ES-I3 (cell line): Measurements from ENCODE around the gene INPP5K.

ENCODE experiments used
- H3K36me3 ChIP-seq: 2 replicates; pipeline ENCODE4 v1.6.1; 2013; ENCODE audit warnings: mild to moderate bottlenecking, low read length, control low read depth, moderate library complexity; ENCODE audit not compliant: insufficient read depth
- H3K4me1 ChIP-seq: 2 replicates; pipeline ENCODE4 v1.6.1; 2013; ENCODE audit warnings: mild to moderate bottlenecking, control low read depth, low read length; ENCODE audit not compliant: insufficient read depth
- H3K9ac ChIP-seq: 2 replicates; pipeline ENCODE4 v1.6.1; 2013; ENCODE audit warnings: low read depth, mild to moderate bottlenecking, low read length, moderate library complexity
- H3K9me3 ChIP-seq: 2 replicates; pipeline ENCODE4 v1.6.1; 2013; ENCODE audit warnings: mild to moderate bottlenecking, low read length, moderate library complexity; ENCODE audit not compliant: control insufficient read depth, insufficient read depth

INPP5K gene

DNA sequence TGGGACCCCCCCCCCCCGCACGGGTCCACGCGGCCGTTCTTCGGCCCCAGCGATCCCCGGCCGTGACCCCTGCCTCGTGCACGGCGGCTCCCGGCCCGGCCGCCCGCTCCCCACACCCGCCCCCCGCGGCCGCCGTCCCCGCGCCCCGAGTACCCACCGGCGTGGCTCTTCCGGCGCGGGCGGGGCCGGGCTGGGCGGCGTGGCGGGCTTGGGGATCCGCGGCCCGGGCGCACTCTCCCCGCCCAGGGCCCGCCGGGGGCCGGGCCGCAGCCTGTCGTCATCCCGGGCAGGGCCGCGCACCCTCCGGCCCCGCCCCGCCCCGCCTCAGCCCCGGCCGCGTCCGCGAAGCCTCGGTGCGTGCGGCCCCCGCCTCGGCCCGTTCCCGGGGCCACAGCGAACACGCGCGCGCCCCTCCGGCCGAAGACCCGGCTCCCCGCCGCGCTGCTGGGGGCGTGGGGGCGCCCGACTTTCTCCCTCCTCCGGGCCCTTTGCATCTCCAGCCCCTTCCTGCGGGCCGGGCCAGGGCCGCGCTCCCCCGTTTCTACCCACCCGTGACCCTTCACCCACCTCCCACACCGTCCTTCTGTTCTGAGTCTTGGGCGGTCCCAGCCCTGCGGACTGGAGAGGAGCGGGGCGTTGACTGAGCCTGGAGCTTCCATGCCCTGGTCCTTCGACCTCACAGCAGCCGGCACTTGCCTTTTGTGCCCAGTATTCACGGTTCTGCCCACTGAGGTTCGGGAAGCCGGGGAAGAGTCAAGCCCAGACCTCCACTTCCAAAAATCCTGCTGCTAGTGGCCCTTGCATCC is 24.8 kb downstream of the INPP5K start:
- no peaks in the 10 kb centered on the region; the same call in 1 of the 2 replicates for H3K36me3 ChIP-seq
- H3K9me3 ChIP-seq = no peaks in the 10 kb centered on the region
- peak overlapping the region; percentile 78 for H3K9ac ChIP-seq
- peaks cover 25% of the 10 kb centered on the region; the same call in 1 of the 2 replicates for H3K4me1 ChIP-seq

DNA sequence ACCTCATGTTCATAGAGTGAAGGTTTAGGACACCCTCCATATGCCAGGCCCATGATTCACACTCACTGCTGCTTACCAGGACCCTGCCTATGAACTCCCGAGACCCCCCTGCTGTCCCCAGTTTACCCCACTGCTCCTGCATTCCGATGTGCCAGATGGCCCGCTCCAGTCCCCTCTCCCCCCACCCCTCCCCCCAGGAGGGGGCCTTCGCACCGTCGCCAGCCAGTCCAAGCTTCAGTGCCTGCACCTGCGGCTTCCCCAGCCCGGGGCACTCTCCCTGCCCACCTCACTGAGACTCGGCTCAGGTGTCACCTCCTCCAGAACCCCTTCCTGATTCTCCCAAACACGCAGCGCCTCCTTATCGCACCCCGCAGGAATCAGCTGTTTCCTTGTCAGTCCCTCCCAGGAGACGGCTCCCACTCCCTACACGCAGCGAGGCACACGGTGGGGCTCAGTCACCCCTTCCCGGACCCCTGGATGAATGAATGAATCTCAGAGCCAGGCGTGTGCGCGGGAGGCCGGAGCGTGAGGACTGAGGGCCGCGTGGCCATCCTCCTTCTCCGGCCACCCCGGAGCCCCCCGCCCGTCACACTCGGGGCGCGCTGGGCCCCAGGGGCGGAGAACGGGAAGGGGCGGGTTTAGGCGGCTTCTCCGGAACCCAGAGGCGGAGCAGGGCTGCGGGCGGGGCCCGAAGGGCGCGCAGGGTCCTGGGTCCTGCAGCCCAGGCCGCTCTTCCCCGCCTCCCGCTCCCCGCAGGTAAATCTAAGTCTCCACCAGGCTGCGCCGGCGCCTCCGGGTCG is 25.6 kb downstream of the INPP5K start:
- Histone ChIP-seq H3K9ac (peak overlapping the region; percentile 78), H3K9me3 (no peaks in the 10 kb centered on the region), H3K36me3 (no peaks in the 10 kb centered on the region), H3K4me1 (peaks cover 25% of the 10 kb centered on the region; the same call in 1 of the 2 replicates)

DNA sequence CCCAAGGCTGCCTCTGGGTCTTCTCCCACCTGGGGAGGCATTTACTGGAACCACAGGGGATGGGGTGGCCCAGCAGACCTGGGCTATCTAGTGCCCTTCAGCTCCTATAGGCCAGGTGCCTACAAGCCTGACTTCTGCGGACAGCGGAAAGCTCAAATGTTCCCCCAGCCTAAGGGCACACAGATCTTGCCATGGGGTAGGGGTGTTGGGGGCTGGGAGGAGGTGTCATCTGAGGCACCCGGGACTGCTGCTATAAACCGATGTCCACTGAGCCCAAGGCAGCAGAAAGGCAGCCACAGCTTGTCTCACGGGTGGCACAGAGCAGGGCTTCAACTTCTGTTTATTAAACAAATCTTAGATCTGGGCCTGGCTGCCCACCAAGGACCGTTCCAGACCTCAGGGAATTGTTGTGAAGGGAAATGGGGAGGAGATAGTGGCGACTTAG is 27.6 kb downstream of the INPP5K start:
- peaks cover 25% of the 10 kb centered on the region; the same call in 1 of the 2 replicates for H3K4me1 ChIP-seq
- no peaks in the 10 kb centered on the region for H3K36me3 ChIP-seq
- H3K9ac ChIP-seq = peak overlapping the region; percentile 76; the same call in 1 of the 2 replicates
- H3K9me3 ChIP-seq = no peaks in the 10 kb centered on the region

DNA sequence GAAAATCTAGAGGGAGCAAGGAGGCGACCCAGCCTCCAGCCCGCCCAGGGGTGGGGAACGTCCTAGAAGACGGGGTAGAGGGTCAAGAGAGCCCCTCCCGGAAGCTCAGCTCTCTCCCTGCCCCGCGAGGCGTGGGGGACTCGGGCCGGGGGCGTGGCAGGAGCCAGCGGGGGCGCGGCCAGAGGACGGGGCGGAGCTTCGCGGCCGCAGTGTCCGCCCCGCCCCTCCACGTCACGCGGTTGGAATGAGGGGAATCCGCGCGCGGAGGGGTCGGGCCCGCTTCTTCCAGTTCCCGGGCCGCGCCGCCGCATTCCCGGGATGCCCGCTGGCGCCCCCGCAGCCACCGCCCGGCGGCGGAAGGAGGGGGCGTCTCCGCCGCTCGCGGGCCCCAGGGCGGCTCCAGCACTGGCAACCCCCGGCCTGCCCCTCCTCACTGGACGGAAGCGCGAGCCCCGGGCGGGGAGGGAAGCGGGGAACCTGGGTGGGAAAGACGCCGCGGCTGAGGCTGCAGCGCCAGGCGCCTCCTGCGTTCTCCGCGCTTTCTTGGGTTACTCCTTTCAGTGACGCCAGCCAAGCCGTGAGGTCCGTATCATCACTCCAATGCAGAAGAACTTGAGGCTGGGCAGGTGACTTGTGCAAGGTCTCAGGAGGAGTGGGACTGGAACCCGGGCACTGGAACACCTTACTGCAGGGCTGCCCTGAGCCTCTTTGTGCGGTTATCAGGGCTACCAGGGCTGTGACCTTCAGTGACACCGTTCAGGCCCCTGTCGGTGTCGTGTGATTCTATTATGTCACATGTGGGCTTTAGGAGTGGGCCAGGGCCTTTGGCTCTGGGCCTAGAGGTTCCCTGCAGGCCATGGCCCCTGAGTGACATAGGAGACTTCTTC is 28.2 kb downstream of the INPP5K start:
- H3K9me3 ChIP-seq = no peaks in the 10 kb centered on the region
- peaks cover 21% of the 10 kb centered on the region; the same call in 1 of the 2 replicates for H3K4me1 ChIP-seq
- H3K9ac ChIP-seq = peak overlapping the region; percentile 76
- no peaks in the 10 kb centered on the region for H3K36me3 ChIP-seq

DNA sequence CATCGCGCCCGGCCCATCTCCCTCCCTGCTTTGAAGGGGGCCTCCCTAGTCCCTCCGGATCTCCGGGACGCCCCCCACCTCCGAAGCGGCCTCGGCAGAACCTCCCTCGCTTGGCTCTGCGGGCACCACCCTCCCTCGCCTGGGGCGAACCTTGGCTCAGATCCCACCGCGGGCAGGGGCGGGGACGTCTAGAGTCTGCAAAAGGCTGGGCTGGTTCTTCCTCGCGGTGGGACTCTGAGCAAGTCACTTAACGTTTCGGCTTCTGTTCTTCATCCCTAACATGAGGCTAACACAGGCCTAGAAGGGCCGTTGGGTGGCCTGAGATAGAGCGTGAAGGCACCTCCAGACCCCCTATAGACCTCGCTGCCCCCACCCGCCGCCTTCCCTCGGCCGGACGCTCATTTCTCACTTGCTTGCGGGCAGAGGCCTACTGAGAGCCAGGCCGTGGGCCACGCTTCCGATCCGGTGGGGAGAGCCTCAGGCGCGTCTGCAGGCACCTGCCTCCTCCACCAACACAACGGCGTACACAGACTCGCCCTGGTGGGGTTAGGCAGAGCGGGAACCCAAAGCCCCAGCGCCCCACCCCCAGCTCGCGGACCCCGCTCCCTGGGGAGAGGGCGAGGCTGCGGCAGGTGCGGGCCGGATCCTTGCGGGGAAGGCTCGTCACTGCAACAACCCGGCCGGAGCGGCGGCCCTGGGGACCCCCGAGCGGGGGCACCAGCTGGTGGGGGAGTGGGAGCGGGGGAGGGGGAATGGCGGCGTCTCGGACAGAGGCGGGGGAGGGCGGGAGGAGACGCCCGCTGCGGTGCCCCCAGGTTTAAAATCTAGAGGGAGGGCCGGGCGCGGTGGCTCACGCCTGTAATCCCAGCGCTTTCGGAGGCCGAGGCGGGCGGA is 29.4 kb downstream of the INPP5K start:
- no peaks in the 10 kb centered on the region; the same call in none of the 2 replicates for H3K36me3 ChIP-seq
- peak overlapping the region; percentile 76 for H3K9ac ChIP-seq
- peaks cover 16% of the 10 kb centered on the region; the same call in 1 of the 2 replicates for H3K4me1 ChIP-seq
- no peaks in the 10 kb centered on the region for H3K9me3 ChIP-seq

DNA sequence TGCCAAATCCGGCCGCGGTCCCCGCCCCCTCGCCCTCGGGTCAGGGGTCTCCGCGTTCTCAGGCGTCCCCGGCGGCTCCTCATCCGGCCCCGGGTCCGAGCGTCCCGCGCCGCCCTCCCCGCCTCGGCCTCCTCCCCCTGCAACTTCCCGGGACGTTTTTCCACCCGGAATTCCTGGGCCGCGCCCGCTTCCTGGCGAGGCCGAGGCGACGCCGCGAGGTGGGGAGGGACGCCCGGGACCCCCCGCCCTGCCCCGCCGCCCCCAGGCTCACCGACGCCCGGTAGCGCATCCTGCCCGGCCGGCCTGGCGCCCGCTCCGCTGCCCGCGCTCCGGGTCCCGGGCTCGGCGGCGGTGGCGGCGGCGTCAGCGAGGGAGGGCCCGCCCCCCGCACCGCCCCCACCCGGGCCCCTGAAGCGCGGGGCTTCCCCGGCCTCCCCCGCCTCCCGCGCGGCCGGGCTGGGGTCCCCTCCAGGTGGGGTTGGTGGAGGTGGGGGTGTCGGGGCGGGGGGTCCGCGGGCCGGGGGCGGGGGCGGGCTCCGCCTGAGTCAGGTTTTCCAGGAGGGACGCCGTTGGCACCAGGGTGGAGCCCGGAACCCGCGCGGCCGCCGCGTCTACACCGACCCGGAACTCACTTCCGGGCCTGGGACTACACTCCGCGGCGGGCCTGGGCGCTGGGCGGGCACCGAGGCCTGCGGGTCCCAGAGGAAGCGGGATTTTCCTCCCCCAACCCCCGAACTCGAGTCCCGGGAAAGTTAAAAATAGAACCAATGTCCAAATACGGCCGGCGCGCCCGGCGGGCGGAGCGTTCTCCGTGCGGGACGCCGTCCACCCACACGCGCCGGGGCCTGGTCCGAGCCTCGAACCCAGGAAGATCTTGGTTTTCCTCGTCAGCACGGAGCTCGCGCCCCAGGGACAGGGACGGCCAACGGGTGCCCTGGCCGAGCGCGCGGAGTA is 30.7 kb downstream of the INPP5K start:
- Histone ChIP-seq H3K4me1 (peaks cover 16% of the 10 kb centered on the region; the same call in 1 of the 2 replicates), H3K36me3 (peaks cover 3% of the 10 kb centered on the region), H3K9me3 (no peaks in the 10 kb centered on the region), H3K9ac (peak overlapping the region; percentile 78)

DNA sequence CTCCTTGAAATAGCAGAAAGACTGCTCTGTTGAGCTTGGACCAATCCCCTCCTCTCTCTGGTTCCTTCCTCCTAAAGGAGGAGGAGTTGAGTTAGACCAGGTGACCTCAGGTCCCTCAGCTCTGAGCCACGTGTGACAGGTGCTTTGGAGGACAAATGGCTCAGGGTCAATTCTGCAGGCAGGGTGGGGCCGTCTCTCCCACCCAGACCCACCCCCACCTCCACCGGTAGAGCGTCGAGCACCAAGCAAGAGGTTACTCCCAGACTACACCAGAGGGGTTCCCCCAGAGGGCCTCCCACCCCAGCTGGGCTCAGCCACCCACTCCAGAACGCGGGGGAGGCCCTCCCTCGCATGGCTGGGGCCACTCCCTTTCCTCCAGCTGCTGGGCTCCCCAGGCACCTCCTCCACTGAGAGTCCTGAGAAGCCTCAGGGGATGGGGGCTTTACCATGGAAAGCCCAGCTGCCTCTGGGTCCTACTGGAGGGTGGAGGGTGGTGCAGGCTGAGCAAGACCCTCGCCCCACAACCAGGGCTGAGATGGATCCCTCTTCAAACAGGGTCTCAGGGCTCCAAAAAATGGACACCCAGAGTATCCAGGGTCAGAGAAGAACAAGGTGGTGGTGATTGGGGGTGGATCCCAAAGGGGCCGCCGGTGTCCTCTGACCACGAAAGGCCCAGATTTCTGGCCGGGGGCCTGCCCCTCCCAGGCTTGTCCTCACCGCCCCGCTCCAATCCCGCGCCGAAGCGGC is 31.6 kb downstream of the INPP5K start:
- peak overlapping the region; percentile 62 for H3K9ac ChIP-seq
- peaks cover 7% of the 10 kb centered on the region for H3K36me3 ChIP-seq
- H3K4me1 ChIP-seq = peaks cover 13% of the 10 kb centered on the region; the same call in 1 of the 2 replicates
- no peaks in the 10 kb centered on the region for H3K9me3 ChIP-seq

DNA sequence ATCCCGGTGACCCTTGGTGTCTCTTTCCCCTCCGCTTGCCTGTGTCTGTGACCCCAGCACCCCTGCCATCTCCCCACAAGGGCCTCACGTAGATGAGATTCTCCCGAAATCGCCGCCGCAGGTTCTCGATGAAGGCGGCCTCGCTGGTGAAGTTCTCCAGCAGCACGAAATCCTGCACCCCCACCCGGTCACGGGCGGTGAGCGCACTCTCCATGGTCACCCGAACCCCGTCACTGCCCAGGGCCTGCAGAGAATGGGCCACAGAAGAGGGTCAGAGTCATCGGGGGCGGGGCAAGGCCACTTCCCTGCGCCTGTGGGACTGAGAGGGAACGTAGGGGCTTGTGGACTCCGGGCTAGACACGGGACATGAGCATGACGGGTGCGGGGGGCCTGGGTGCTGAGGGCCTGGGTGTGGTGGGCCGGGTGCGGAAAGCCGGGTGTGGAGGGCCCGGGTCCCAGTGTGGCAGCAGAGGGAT is 32.3 kb downstream of the INPP5K start:
- Histone ChIP-seq H3K9ac (no peak overlapping the region), H3K9me3 (no peaks in the 10 kb centered on the region), H3K36me3 (peaks cover 7% of the 10 kb centered on the region), H3K4me1 (peaks cover 8% of the 10 kb centered on the region; the same call in 1 of the 2 replicates)

DNA sequence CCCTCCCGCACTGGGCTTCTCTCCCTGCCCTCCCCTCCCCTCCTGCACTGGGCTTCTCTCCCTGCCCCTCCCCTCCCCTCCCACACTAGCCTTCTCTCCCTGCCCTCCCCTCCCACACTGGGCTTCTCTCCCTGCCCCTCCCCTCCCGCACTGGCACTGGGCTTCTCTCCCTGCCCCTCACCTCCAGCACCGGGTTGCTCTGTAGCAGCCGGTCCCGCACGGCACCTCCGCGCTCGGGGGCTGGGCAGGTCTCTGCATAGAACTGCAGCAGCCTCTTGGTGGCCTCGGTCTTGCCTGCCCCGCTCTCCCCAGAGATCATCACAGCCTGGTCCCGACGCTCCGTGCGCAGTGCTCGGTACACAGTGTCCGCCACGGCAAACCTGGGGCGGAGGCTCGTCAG is 33.7 kb downstream of the INPP5K start:
- no peaks in the 10 kb centered on the region for H3K9me3 ChIP-seq
- peaks cover 7% of the 10 kb centered on the region for H3K36me3 ChIP-seq

DNA sequence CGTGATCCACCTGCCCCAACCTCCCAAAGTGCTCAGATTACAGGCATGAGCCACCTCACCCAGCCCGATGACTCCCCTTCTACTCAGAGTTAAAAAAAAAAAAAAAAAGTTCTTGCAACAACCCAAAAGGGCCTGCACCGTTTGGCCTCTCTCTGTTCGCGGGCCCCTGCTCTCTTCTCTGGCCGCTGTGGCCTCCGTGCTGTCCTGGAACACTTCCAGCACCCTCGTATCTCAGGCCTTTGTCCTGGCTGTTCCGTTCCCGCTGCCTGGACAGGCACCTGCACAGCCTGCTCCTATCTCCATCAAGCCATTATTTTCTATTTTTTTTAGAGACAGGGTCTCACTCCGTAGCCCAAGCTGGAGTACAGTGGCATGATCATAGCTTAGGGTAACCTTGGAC is 34.7 kb downstream of the INPP5K start:
- Histone ChIP-seq H3K4me1 (no peaks in the 10 kb centered on the region; the same call in 1 of the 2 replicates), H3K36me3 (peaks cover 7% of the 10 kb centered on the region), H3K9ac (no peak overlapping the region), H3K9me3 (no peaks in the 10 kb centered on the region)

More for the DNA sequence above, 33.7 kb downstream of the INPP5K start:
- H3K9ac ChIP-seq = no peak overlapping the region
- H3K4me1 ChIP-seq = no peaks in the 10 kb centered on the region; the same call in 1 of the 2 replicates

DNA sequence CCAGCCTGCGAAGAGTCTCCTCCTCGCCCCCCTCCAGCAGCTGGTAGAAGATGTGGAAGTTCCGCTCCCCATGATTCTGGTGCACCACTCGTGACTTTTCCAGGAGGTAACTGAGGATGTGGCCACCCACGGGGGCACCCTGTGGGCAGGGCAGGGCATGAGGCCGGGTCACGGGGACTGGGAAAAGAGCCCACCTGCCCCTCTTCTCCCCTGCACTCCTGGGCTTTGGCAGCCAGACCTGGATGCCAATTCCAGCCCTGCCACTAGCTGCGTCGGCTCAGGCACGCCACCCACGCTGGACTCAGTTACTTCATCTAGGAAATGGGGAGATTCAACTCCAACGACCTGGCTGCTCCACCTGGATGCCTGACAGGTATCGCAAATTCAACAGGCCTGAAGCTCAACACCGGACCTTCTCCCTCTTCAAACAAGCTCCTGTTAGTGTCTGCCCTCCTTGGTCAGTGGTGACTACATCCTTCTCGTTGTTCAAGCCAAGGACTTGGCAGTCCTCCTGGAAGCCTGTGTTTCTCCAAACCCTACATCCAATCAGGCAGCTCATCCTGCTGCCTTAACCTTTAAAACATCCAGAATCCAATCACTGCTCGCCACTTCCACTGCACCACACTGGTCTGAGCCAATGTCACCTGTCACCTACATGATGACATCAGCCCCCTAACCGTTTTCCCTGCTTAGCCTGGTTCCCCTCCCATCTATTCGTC is 35.5 kb downstream of the INPP5K start:
- Histone ChIP-seq H3K9me3 (no peaks in the 10 kb centered on the region), H3K4me1 (no peaks in the 10 kb centered on the region; the same call in 1 of the 2 replicates), H3K36me3 (peaks cover 8% of the 10 kb centered on the region), H3K9ac (no peak overlapping the region)
